Activated T-helper 9 cell treated with anti-CD3 and anti-CD28 coated beads, Interleukin-2, amount 50 U/mL, for 16 hours (primary cell): ENCODE results near the gene LGALS7.
"Not testable (repeated sequence)": the region's sequence is repeated elsewhere in the genome, so short reads cannot be mapped to it uniquely, and the experiment has no call there.

ENCODE experiments used
- DNase-seq: peaks from one replicate; pipeline ENCODE4 v3.0.0-alpha.2; 2020; ENCODE audit warnings: low read depth

LGALS7 gene

GRCh38 chr19:38770949-38771275 lies 2.4 kb downstream of the LGALS7 start:
- DNase-seq = not testable (repeated sequence)

- not testable (repeated sequence) for DNase-seq
These were observed 2.9 kb downstream of the LGALS7 start for GRCh38 chr19:38770228-38770948.

GRCh38 chr19:38769635-38770211 lies 3.6 kb downstream of the LGALS7 start:
- peak; percentile 87 for DNase-seq

- DNase-seq = no peak
These were observed 6.9 kb downstream of the LGALS7 start for GRCh38 chr19:38766276-38767047.

GRCh38 chr19:38765214-38765613 lies 8.1 kb downstream of the LGALS7 start:
- no peak for DNase-seq

- no peak for DNase-seq
These were observed 9.5 kb downstream of the LGALS7 start for GRCh38 chr19:38763795-38764220.

- DNase-seq = not testable (repeated sequence)
These were observed 11.4 kb downstream of the LGALS7 start for GRCh38 chr19:38761884-38762389.

GRCh38 chr19:38760805-38761517 lies 12.4 kb downstream of the LGALS7 start:
- not testable (repeated sequence) for DNase-seq

- DNase-seq = no peak
These were observed 13.7 kb downstream of the LGALS7 start for GRCh38 chr19:38759590-38760003.

- not testable (repeated sequence) for DNase-seq
These were observed 19.1 kb downstream of the LGALS7 start for GRCh38 chr19:38754196-38754595.

GRCh38 chr19:38753783-38754182 lies 19.5 kb downstream of the LGALS7 start:
- DNase-seq = not testable (repeated sequence)

GRCh38 chr19:38745316-38745715 lies 28.0 kb downstream of the LGALS7 start:
- no peak for DNase-seq

GRCh38 chr19:38744874-38745273 lies 28.4 kb downstream of the LGALS7 start:
- no peak for DNase-seq

- DNase-seq = no peak
These were observed 29.0 kb downstream of the LGALS7 start, which contains the start of gene CAPN12 for GRCh38 chr19:38744298-38744681. TSS of gene CAPN12 (minus strand) at chr19:38744474. CDS start at chr19:38744165, 309 bp downstream.

- no peak for DNase-seq
These were observed 29.7 kb downstream of the LGALS7 start for GRCh38 chr19:38743394-38744297.

- no peak for DNase-seq
These were observed 30.4 kb downstream of the LGALS7 start for GRCh38 chr19:38742906-38743305.

- DNase-seq = no peak
These were observed 31.0 kb downstream of the LGALS7 start for GRCh38 chr19:38742296-38742695.

GRCh38 chr19:38741670-38742069 lies 31.6 kb downstream of the LGALS7 start:
- DNase-seq = no peak

GRCh38 chr19:38740932-38741331 lies 32.4 kb downstream of the LGALS7 start:
- DNase-seq = no peak

- no peak for DNase-seq
These were observed 33.1 kb downstream of the LGALS7 start for GRCh38 chr19:38740257-38740592.
